ENCODE data around the gene AK8. TPM values are rescaled to one million over a fixed set of nuclear protein-coding genes. Genes with fewer than 3 reads are reported as not detected.

The AK8 gene
- total and polyA plus RNA-seq, 2 of the 4 experiments (the other 2 are of a cell fraction) = under 0.01 to 0.09 TPM

- no peak for TF ChIP-seq RCOR1 (IDR thresholded peaks at IDR 0.05; ENCODE audit: insufficient replicate concordance, low read length)
These were observed 5.5 kb upstream of the AK8 start (continued) for GRCh38 chr9:132883349-132884294.

- dilution Hi-C loops (cut with HindIII; ENCODE audit: low sequenced_read_pairs, unreplicated experiment) = no loop called here
- Histone ChIP-seq H3K4ac (ENCODE audit: low read depth, low read length) (no peak overlapping the region), H3K4me3 (ENCODE audit: insufficient read depth, low read depth, low read length) (no peak overlapping the region), H3K36me3 (ENCODE audit: control insufficient read depth, insufficient read depth, low read length) (no peaks in the 10 kb centered on the region), H3K56ac (ENCODE audit: extremely low read depth, insufficient read depth, low read length) (no peak overlapping the region), H3K4me1 (ENCODE audit: control insufficient read depth, insufficient read depth, low read length) (no peaks in the 10 kb centered on the region), H3K9ac (ENCODE audit: low read depth, low read length) (no peak overlapping the region), H3K4me2 (ENCODE audit: low read depth, low read length) (no peak overlapping the region), H2AFZ (replicated peaks; ENCODE audit: low read length, poor library complexity) (no peak overlapping the region), H2AK9ac (replicated peaks; ENCODE audit: low read depth, low read length, poor library complexity) (no peak overlapping the region), H3K79me1 (ENCODE audit: low read depth in 1 of 2, low read length in 2 of 2) (no peaks in the 10 kb centered on the region), H3K9me1 (ENCODE audit: insufficient read depth, low read length) (no peaks in the 10 kb centered on the region), H3K23ac (ENCODE audit: low read depth, low read length) (no peak overlapping the region), H2BK5ac (ENCODE audit: low read depth, low read length, poor library complexity, severe bottlenecking) (no peak overlapping the region), H3K27me3 (ENCODE audit: control insufficient read depth, insufficient read depth, low read length) (no peaks in the 10 kb centered on the region; the same call in 1 of the 2 replicates), H4K20me1 (ENCODE audit: insufficient read depth, low read length) (no peaks in the 10 kb centered on the region), H4K91ac (ENCODE audit: insufficient read depth, low read depth, low read length) (no peak overlapping the region), H4K5ac (ENCODE audit: low read depth, low read length) (no peak overlapping the region), H2BK15ac (ENCODE audit: low read depth, low read length) (no peak overlapping the region), H3K14ac (replicated peaks; ENCODE audit: low read depth, low read length) (no peak overlapping the region), H2BK20ac (ENCODE audit: low read depth, low read length) (no peak overlapping the region), H2AK5ac (ENCODE audit: low read depth, low read length) (no peak overlapping the region), H3K27ac (ENCODE audit: insufficient read depth, low read length) (no peak overlapping the region), H3K9me3 (ENCODE audit: control insufficient read depth, insufficient read depth, low read length) (no peaks in the 10 kb centered on the region), H4K8ac (ENCODE audit: low read depth in 2 of 2, low read length in 2 of 2) (no peak overlapping the region), H2BK120ac (ENCODE audit: low read depth, low read length) (no peak overlapping the region), H3K18ac (ENCODE audit: low read depth, low read length) (no peak overlapping the region)
- ChIA-PET CTCF (no interaction called here), POLR2A (ENCODE audit: unreplicated experiment) (no interaction called here)
- ATAC-seq (ENCODE audit: low read depth) = no peak
- DNase-seq = no peak
- WGBS, 2 experiments (ENCODE audit: extremely low coverage in 2 of 2, insufficient read length in 1 of 2) = 86% methylated on average over 3 of the region's 6 CpGs; no CpG with 5 or more reads in 1 of the 2 experiments
- no TSS peak for BruUV-seq (replicated peaks)
- intact Hi-C loops (cut with micrococcal nuclease) = no loop called here
- in situ Hi-C loops (cut with MboI; ENCODE audit: low sequenced_read_pairs) = no loop called here
- TF ChIP-seq SMC3 (IDR thresholded peaks at IDR 0.05; ENCODE audit: low read depth, low read length) (no peak), NFE2L2 (IDR thresholded peaks at IDR 0.05; ENCODE audit: low read depth, low read length) (no peak), MAZ (IDR thresholded peaks at IDR 0.05; ENCODE audit: borderline replicate concordance, low read depth, low read length) (no peak), RAD21 (IDR thresholded peaks at IDR 0.05; ENCODE audit: low read length) (no peak), USF2 (IDR thresholded peaks at IDR 0.05; ENCODE audit: low read depth, low read length) (no peak), FOS (IDR thresholded peaks at IDR 0.05; ENCODE audit: low read depth, low read length) (no peak), MXI1 (IDR thresholded peaks at IDR 0.05; ENCODE audit: borderline replicate concordance, low read depth, low read length) (no peak), CEBPB (IDR thresholded peaks at IDR 0.05; ENCODE audit: low read depth, low read length) (no peak), BHLHE40 (IDR thresholded peaks at IDR 0.05; ENCODE audit: low read depth, low read length) (no peak), POLR2A (IDR thresholded peaks at IDR 0.05; ENCODE audit: low read depth, low read length) (no peak), MAFK (IDR thresholded peaks at IDR 0.05; ENCODE audit: low read depth, low read length) (no peak), CHD1 (IDR thresholded peaks at IDR 0.05; ENCODE audit: low read depth, low read length) (no peak), RFX5 (IDR thresholded peaks at IDR 0.05; ENCODE audit: low read depth, low read length) (no peak), ELK1 (IDR thresholded peaks at IDR 0.05; ENCODE audit: borderline replicate concordance, low read depth, low read length) (no peak), RCOR1 (IDR thresholded peaks at IDR 0.05; ENCODE audit: insufficient replicate concordance, low read length) (no peak)
These were observed 4.5 kb upstream of the AK8 start for GRCh38 chr9:132882616-132883015.

Data from IMR-90 (cell line).